HAP-1 (cell line): ENCODE results near the gene EPOP.
"Not testable (repeated sequence)": the region's sequence is repeated elsewhere in the genome, so short reads cannot be mapped to it uniquely, and the experiment has no call there.

Source experiments
- DNase-seq, 2 experiments: peaks; one replicate each; pipeline ENCODE4 v3.0.0-alpha.2; 2016 to 2020; ENCODE audit warnings: low spot score in 2 of 2
- H3K27me3 ChIP-seq: fragments of 250-450 bp; sonication (Bioruptor Pico); 2 replicates; pipeline ENCODE4 v1.5.1; 2020; ENCODE audit warnings: low read depth, mild to moderate bottlenecking, moderate library complexity
- H3K36me3 ChIP-seq: fragments of 250-450 bp; sonication (Bioruptor Pico); replicated peaks from 2 replicates; pipeline ENCODE4 v1.5.1; 2020; ENCODE audit warnings: mild to moderate bottlenecking
- H3K4me1 ChIP-seq: fragments of 250-450 bp; sonication (Bioruptor Pico); 2 replicates; pipeline ENCODE4 v1.5.1; 2020; ENCODE audit warnings: mild to moderate bottlenecking
- H3K4me3 ChIP-seq: fragments of 250-450 bp; sonication (Bioruptor Pico); 2 replicates; pipeline ENCODE4 v1.5.1; 2020; ENCODE audit warnings: mild to moderate bottlenecking, moderate library complexity
- H3K9me3 ChIP-seq: fragments of 250-450 bp; sonication (Bioruptor Pico); 2 replicates; pipeline ENCODE4 v1.5.1; 2020; ENCODE audit warnings: mild to moderate bottlenecking, moderate library complexity
- in situ Hi-C: fragments of 300-500 bp; cut with MboI; formaldehyde crosslinking; loops from 3 replicates; pipeline ENCODE4 v1.14.3; 2020; ENCODE audit warnings: low sequenced_read_pairs, inconsistent platforms, mixed read lengths

Gene EPOP

GRCh38 chr17:38626606-38627226, 48.0 kb downstream of the EPOP start:
- H3K36me3 ChIP-seq, H3K27me3 ChIP-seq, H3K9me3 ChIP-seq, H3K4me3 ChIP-seq, H3K4me1 ChIP-seq: not testable (repeated sequence)
- peak in 1 of 2 experiments; percentile 33 for DNase-seq
- in situ Hi-C loops = loop anchor here (5.0 kb wide), 1 partner anchor 51 kb away; no protein-coding TSS in a partner anchor

- Histone ChIP-seq H3K27me3 (no peaks in the 10 kb centered on the region), H3K36me3 (no peaks in the 10 kb centered on the region), H3K9me3 (no peaks in the 10 kb centered on the region), H3K4me3 (no peak overlapping the region), H3K4me1 (peaks cover 5% of the 10 kb centered on the region)
- DNase-seq = no peak
- in situ Hi-C loops = loop anchor here (5.0 kb wide), 1 partner anchor 52 kb away; no protein-coding TSS in a partner anchor
Measured at GRCh38 chr17:38625482-38625881, 49.3 kb downstream of the EPOP start.

- not testable (repeated sequence) for H3K4me3 ChIP-seq, H3K4me1 ChIP-seq, DNase-seq, H3K9me3 ChIP-seq, H3K27me3 ChIP-seq, H3K36me3 ChIP-seq
- in situ Hi-C loops = loop anchor here (5.0 kb wide), 1 partner anchor 52 kb away; no protein-coding TSS in a partner anchor
Measured at GRCh38 chr17:38624782-38625355, 49.9 kb downstream of the EPOP start.
